ENCODE measurements around the gene STK32A.
"Not testable (repeated sequence)": the region's sequence is repeated elsewhere in the genome, so short reads cannot be mapped to it uniquely, and the experiment has no call there.

Gene STK32A

GRCh38 chr5:147346006-147346561 is 111.3 kb downstream of the STK32A start:
- DNase-seq (ENCODE audit: low read depth in 2 of 2): no peak

GRCh38 chr5:147348046-147348445 is 113.2 kb downstream of the STK32A start:
- DNase-seq (ENCODE audit: low read depth in 2 of 2): no peak

GRCh38 chr5:147348451-147348850 is 113.6 kb downstream of the STK32A start:
- no peak for DNase-seq (ENCODE audit: low read depth in 2 of 2)

GRCh38 chr5:147349241-147349640 is 114.4 kb downstream of the STK32A start:
- DNase-seq (ENCODE audit: low read depth in 2 of 2): no peak

GRCh38 chr5:147359101-147359500 is 124.3 kb downstream of the STK32A start:
- DNase-seq (ENCODE audit: low read depth in 2 of 2): no peak

GRCh38 chr5:147359581-147359980 is 124.8 kb downstream of the STK32A start:
- DNase-seq (ENCODE audit: low read depth in 2 of 2): no peak

- DNase-seq (ENCODE audit: low read depth in 2 of 2): no peak
These were observed 126.0 kb downstream of the STK32A start for GRCh38 chr5:147360816-147361215.

- DNase-seq (ENCODE audit: low read depth in 2 of 2): no peak
These were observed 126.8 kb downstream of the STK32A start for GRCh38 chr5:147361441-147362175.

GRCh38 chr5:147367381-147367780 is 132.6 kb downstream of the STK32A start:
- not testable (repeated sequence) for DNase-seq (ENCODE audit: low read depth in 2 of 2)

GRCh38 chr5:147369742-147370374 is 135.0 kb downstream of the STK32A start:
- no peak for DNase-seq (ENCODE audit: low read depth in 2 of 2)

GRCh38 chr5:147371290-147371689 is 136.5 kb downstream of the STK32A start:
- no peak for DNase-seq (ENCODE audit: low read depth in 2 of 2)

- no peak for DNase-seq (ENCODE audit: low read depth in 2 of 2)
These were observed 137.4 kb downstream of the STK32A start for GRCh38 chr5:147372191-147372590.

- DNase-seq (ENCODE audit: low read depth in 2 of 2): no peak
These were observed 138.5 kb downstream of the STK32A start for GRCh38 chr5:147373328-147373727.

GRCh38 chr5:147375151-147375550 is 140.3 kb downstream of the STK32A start:
- DNase-seq (ENCODE audit: low read depth in 2 of 2): no peak

- no peak for DNase-seq (ENCODE audit: low read depth in 2 of 2)
These were observed 142.9 kb downstream of the STK32A start for GRCh38 chr5:147377682-147378081.

- DNase-seq (ENCODE audit: low read depth in 2 of 2): no peak
These were observed 146.7 kb downstream of the STK32A start for GRCh38 chr5:147381555-147381954.

- DNase-seq (ENCODE audit: low read depth in 2 of 2): no peak
These were observed 147.9 kb downstream of the STK32A start for GRCh38 chr5:147382776-147383175.

GRCh38 chr5:147384346-147385193 is 149.7 kb downstream of the STK32A start:
- no peak for DNase-seq (ENCODE audit: low read depth in 2 of 2)

- DNase-seq (ENCODE audit: low read depth in 2 of 2): no peak
These were observed 152.3 kb downstream of the STK32A start for GRCh38 chr5:147387109-147387508.

GRCh38 chr5:147388184-147389108 is 153.6 kb downstream of the STK32A start:
- DNase-seq (ENCODE audit: low read depth in 2 of 2): no peak

- no peak for DNase-seq (ENCODE audit: low read depth in 2 of 2)
These were observed 155.9 kb downstream of the STK32A start for GRCh38 chr5:147390654-147391225.

All from activated CD8-positive, alpha-beta memory T cell treated with anti-CD3 and anti-CD28 coated beads for 4 hours (primary cell).